ENCODE measurements around the gene HEATR5A.

GRCh38 chr14:31419967-31420318 lies 407 bp downstream of the HEATR5A start:
- TF ChIP-seq POLR2AphosphoS5 (IDR thresholded peaks at IDR 0.05; ENCODE audit: low read depth, low read length) = no peak
- TF ChIP-seq REST (IDR thresholded peaks at IDR 0.05; ENCODE audit: insufficient read depth in 1 of 2, low read depth in 2 of 2, low read length in 2 of 2) = no peak
- TF ChIP-seq TAF1 (IDR thresholded peaks at IDR 0.05; ENCODE audit: borderline replicate concordance, insufficient read depth, low read length) = no peak
- no peak for TF ChIP-seq SIN3A (IDR thresholded peaks at IDR 0.05; ENCODE audit: borderline replicate concordance, insufficient read depth, low read length)
